OCI-LY7 (cell line): ENCODE results near the gene FAM120B.

ENCODE experiments used
- CTCF ChIP-seq: fragments of 200-600 bp; sonication (generic); conservative IDR thresholded peaks from 2 replicates; pipeline ENCODE4 v1.5.1; 2014; ENCODE audit warnings: mild to moderate bottlenecking, antibody characterized with exemption, low read length, moderate library complexity, mixed read lengths
- EZH2phosphoT487 ChIP-seq: fragments of 200-600 bp; sonication (generic); IDR thresholded peaks from 2 replicates; pipeline ENCODE4 v1.6.1; 2018; ENCODE audit warnings: low read depth, borderline replicate concordance, mild to moderate bottlenecking, mixed run types, antibody characterized with exemption, low read length, moderate library complexity, mixed read lengths

GRCh38 chr6:170284126-170284773 lies 22.3 kb upstream of the FAM120B start:
- TF ChIP-seq CTCF (no peak), EZH2phosphoT487 (no peak)
